Esophagus squamous epithelium (tissue), 5 donors: ENCODE results near the gene CSPG4. TPM values are rescaled to one million over a fixed set of nuclear protein-coding genes. Genes with fewer than 3 reads are reported as not detected.
A peak's percentile ranks its signal among the peaks of the same experiment; 100 is the strongest.

Source experiments
- DNase-seq: peaks from one replicate; lab custom pipeline; 2025; lab: John Stamatoyannopoulos, UW
- H3K27ac ChIP-seq, 4 donors: fragments of 200-600 bp; sonication (generic); one replicate each; pipeline ENCODE4 v1.5.1; 2016 to 2019; ENCODE audit warnings: mild to moderate bottlenecking in 1 of 4
- H3K27me3 ChIP-seq, 4 donors: fragments of 200-600 bp; sonication (generic); 1 replicate in 3 of 4; 2 replicates in 1 of 4; pipeline versions ENCODE4 v1.5.1 to v1.6.0; 2017 to 2021; ENCODE audit warnings: antibody characterized with exemption in 1 of 4
- H3K36me3 ChIP-seq, 3 donors: fragments of 200-600 bp; sonication (generic); one replicate each; pipeline ENCODE4 v1.5.1; 2016 to 2019
- H3K4me1 ChIP-seq, 3 donors: fragments of 200-600 bp; sonication (generic); one replicate each; pipeline ENCODE4 v1.5.1; 2017 to 2019
- H3K4me3 ChIP-seq, 4 donors: fragments of 200-600 bp; sonication (generic); 1 replicate in 3 of 4; 2 replicates in 1 of 4; pipeline ENCODE4 v1.5.1; 2016 to 2019; ENCODE audit warnings: mild to moderate bottlenecking in 2 of 4, moderate library complexity in 1 of 4
- H3K9me3 ChIP-seq, 3 donors: fragments of 200-600 bp; sonication (generic); one replicate each; pipeline ENCODE4 v1.5.1; 2016 to 2019
- CTCF ChIP-seq, 6 experiments: fragments of 450-650 bp in 4 of 6; fragments of 200-600 bp in 2 of 6; sonication (generic) in 2 of 6; IDR thresholded peaks; one replicate each; pipeline ENCODE4 v1.5.1; 2016 to 2019; ENCODE audit warnings: antibody characterized with exemption in 6 of 6, mild to moderate bottlenecking in 4 of 6, moderate library complexity in 4 of 6
- POLR2A ChIP-seq, 4 donors: fragments of 450-650 bp; IDR thresholded peaks; one replicate each; pipeline ENCODE4 v1.6.1; 2017; ENCODE audit warnings: antibody characterized with exemption in 4 of 4, mild to moderate bottlenecking in 4 of 4, moderate library complexity in 3 of 4
- WGBS, 2 donors: methylation state at CpG; one replicate each; pipeline ENCODE4 v1.1.5; 2018; 5-methylcytosine and 5-hydroxymethylcytosine counted together
- intact Hi-C: fragments of 100-400 bp; cut with DNase I; formaldehyde crosslinking; loops from one replicate; pipeline ENCODE4 v1.15.0; 2022
- total RNA-seq, 4 donors: library from RNA; depleted of rRNA; stranded (reverse); fragments of >200 nt; gene quantifications; one replicate each; pipeline ENCODE4 v1.1.0, GENCODE V29; 2016
- donor health status: DM: yes; HTN: yes; CAD: no.

The CSPG4 gene
- total RNA-seq, 4 donors from 2014 or later, result 2.9 to 13.4 (median 4.2) TPM

DNA sequence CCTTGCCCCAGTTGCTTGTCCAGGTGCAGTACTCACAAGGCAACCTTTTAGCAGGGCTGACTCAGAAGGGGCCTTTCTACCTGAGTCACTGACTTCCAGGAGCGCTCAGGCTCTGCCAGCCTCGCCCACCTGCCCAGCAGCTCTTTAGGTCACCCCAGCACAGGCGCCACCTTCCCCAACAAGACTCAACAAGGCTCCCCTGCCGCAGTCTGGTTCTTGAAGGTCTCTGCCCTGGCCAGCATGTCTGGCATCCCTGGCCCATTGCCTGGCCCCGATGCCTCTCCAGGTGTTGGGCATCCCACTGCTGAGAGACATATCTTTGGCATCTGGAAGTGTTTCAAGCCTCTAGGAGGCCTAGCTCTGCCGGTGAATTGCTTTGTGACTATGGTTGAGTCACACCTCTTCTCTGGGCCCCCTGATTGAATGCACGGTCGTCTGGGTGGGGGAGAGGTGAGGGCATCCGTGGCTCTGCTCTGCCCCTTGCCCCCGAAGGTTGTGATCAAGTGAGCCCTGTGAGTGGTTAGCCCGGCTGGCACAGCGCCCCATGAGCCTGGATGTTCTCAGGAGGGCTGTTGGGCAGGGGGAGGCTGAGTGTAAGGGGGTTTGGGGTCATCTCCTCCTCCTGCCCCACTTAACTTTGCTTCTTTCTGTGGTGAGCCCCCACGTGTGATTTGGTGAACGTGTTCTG, 43.3 kb downstream of the CSPG4 start:
- no peak for TF ChIP-seq CTCF (IDR thresholded peaks at IDR 0.05)
- no peak for TF ChIP-seq POLR2A (IDR thresholded peaks at IDR 0.05)
- 52% methylated on average over 12 of the region's 14 CpGs; no CpG with 5 or more reads in 1 of the 2 donors for WGBS, 2 donors
- Histone ChIP-seq H3K4me1 (peaks cover 52 to 97% (median 64%) of the 10 kb centered on the region in 3 donors), H3K36me3 (no peaks in the 10 kb centered on the region), H3K27me3 (no peaks in the 10 kb centered on the region), H3K27ac (peak overlapping the region; percentile 83 to 97 (median 91)), H3K4me3 (no peak overlapping the region), H3K9me3 (no peaks in the 10 kb centered on the region)
- no peak for DNase-seq
- intact Hi-C loops, result no loop called here

GRCh38 chr15:75666823-75667501, 45.7 kb downstream of the CSPG4 start:
- Histone ChIP-seq H3K36me3 (no peaks in the 10 kb centered on the region), H3K27ac (peak overlapping the region; percentile 89 to 97 (median 94)), H3K4me3 (peak overlapping the region in 1 of 4 donors; percentile 19), H3K4me1 (peaks cover 35 to 97% (median 73%) of the 10 kb centered on the region in 3 donors), H3K9me3 (no peaks in the 10 kb centered on the region), H3K27me3 (no peaks in the 10 kb centered on the region)
- DNase-seq, result peak; percentile 9
- 32 to 51% methylated on average over 6 to 8 of the region's 15 CpGs for WGBS, 2 donors
- TF ChIP-seq CTCF (IDR thresholded peaks at IDR 0.05) (no peak), POLR2A (IDR thresholded peaks at IDR 0.05) (no peak)
- intact Hi-C loops, result no loop called here

- TF ChIP-seq CTCF (IDR thresholded peaks at IDR 0.05), result no peak
- TF ChIP-seq POLR2A (IDR thresholded peaks at IDR 0.05), result no peak
- no peak for DNase-seq
- intact Hi-C loops, result no loop called here
- Histone ChIP-seq H3K36me3 (peaks cover 0 to 19% (median 0%) of the 10 kb centered on the region in 3 donors), H3K27me3 (no peaks in the 10 kb centered on the region), H3K27ac (peak overlapping the region; percentile 89 to 97 (median 93)), H3K9me3 (no peaks in the 10 kb centered on the region), H3K4me1 (peaks cover 46 to 100% (median 94%) of the 10 kb centered on the region in 3 donors), H3K4me3 (no peak overlapping the region)
- 27 to 34% methylated on average over 9 to 10 of the region's 11 CpGs for WGBS, 2 donors
These were observed 48.7 kb downstream of the CSPG4 start for GRCh38 chr15:75663931-75664421.

DNA sequence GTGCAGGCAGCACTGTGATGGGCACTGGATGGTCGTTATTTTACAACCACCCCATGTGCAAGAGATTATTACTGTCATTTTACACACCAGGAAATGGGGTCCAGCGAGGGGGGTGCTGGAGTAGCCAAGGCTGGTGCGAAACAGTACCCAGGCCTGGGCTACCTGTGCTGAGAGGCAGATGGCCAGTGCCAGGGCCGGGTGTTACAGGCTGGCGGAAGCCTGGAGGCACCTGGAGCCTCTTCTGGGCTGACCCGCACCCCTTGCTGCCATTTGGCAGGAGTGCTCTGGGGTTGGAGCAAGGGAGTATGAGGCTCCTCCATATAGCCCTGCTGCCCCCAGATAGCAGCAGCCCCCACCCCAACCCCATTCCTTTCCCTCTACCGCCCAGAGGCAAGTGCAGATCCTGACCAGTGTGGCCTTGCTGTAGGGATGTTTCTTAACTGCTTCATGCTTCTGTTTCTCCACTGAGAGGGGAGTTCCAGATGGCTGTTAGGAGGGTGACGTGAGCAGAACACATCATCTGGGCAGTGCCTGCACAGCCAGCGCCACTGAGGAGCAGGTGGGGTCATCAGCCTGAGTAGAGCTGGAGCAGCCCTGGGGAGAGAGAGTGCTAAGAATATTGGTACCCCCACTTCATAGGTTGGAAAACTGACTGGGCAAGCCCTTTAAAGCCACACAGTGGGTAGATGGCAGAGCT, 49.7 kb downstream of the CSPG4 start:
- Histone ChIP-seq H3K27me3 (no peaks in the 10 kb centered on the region), H3K27ac (peak overlapping the region; percentile 89 to 97 (median 93)), H3K9me3 (no peaks in the 10 kb centered on the region), H3K4me1 (peaks cover 40 to 100% (median 84%) of the 10 kb centered on the region in 3 donors), H3K36me3 (peaks cover 0 to 29% (median 0%) of the 10 kb centered on the region in 3 donors), H3K4me3 (no peak overlapping the region)
- TF ChIP-seq POLR2A (IDR thresholded peaks at IDR 0.05) (no peak), CTCF (IDR thresholded peaks at IDR 0.05) (no peak)
- DNase-seq, result no peak
- intact Hi-C loops, result no loop called here
- 54 to 81% methylated on average over 2 to 6 of the region's 9 CpGs for WGBS, 2 donors
